ENCODE data around the gene RTP2. TPM values are rescaled to one million over a fixed set of nuclear protein-coding genes. Genes with fewer than 3 reads are reported as not detected.

Gene RTP2
- total RNA-seq, 1 donor from 2014 or later: not detected

GRCh38 chr3:187744169-187745151, 42.1 kb upstream of the RTP2 start:
- Histone ChIP-seq H3K4me3 (ENCODE audit: insufficient read depth, low read depth, low read length) (peak overlapping the region; percentile 92), H3K4me2 (ENCODE audit: low read length) (peak overlapping the region; percentile 95), H3K4me1 (ENCODE audit: insufficient read depth, low read length) (peaks cover 29% of the 10 kb centered on the region), H3K79me2 (ENCODE audit: insufficient read depth, low read length) (peaks cover 47% of the 10 kb centered on the region), H3K9ac (ENCODE audit: low read length) (peak overlapping the region; percentile 99), H3K9me3 (ENCODE audit: insufficient read depth, low read depth, low read length) (no peaks in the 10 kb centered on the region), H3K27me3 (ENCODE audit: insufficient read depth, low read length) (no peaks in the 10 kb centered on the region), H4K20me1 (ENCODE audit: insufficient read depth, low read length) (peaks cover 19% of the 10 kb centered on the region), H3K36me3 (ENCODE audit: insufficient read depth, low read length) (no peaks in the 10 kb centered on the region), H2AFZ (ENCODE audit: low read depth, low read length) (no peak overlapping the region), H3K27ac (ENCODE audit: low read depth, low read length) (peak overlapping the region; percentile 100)
- DNase-seq (ENCODE audit: low read depth) (peak; percentile 33), FAIRE-seq (no peak)
- Mint-ChIP-seq H3K4me3 (ENCODE audit: unreplicated experiment) (peak overlapping the region; percentile 94), H3K36me3 (ENCODE audit: low read depth, unreplicated experiment) (no peaks in the 10 kb centered on the region), H3K27me3 (ENCODE audit: low read depth, unreplicated experiment) (no peaks in the 10 kb centered on the region), H3K27ac (ENCODE audit: unreplicated experiment) (peak overlapping the region; percentile 100), H3K4me1 (ENCODE audit: low read depth, unreplicated experiment) (peaks cover 41% of the 10 kb centered on the region), H3K9me3 (ENCODE audit: unreplicated experiment) (no peaks in the 10 kb centered on the region)
- TF ChIP-seq EZH2 (IDR thresholded peaks at IDR 0.05; ENCODE audit: insufficient read depth, low read length) (no peak), CTCF (IDR thresholded peaks at IDR 0.05; ENCODE audit: insufficient read depth, low read depth, low read length) (no peak)

GRCh38 chr3:187743195-187744141, 41.1 kb upstream of the RTP2 start:
- no peaks in the 10 kb centered on the region for H3K9me3 ChIP-seq (ENCODE audit: insufficient read depth, low read depth, low read length)
- no peak overlapping the region for H2AFZ ChIP-seq (ENCODE audit: low read depth, low read length)
- no peaks in the 10 kb centered on the region for H3K27me3 ChIP-seq (ENCODE audit: insufficient read depth, low read length)
- peaks cover 19% of the 10 kb centered on the region for H4K20me1 ChIP-seq (ENCODE audit: insufficient read depth, low read length)
- Mint-ChIP-seq H3K36me3 (ENCODE audit: low read depth, unreplicated experiment) (no peaks in the 10 kb centered on the region), H3K9me3 (ENCODE audit: unreplicated experiment) (no peaks in the 10 kb centered on the region), H3K4me3 (ENCODE audit: unreplicated experiment) (peak overlapping the region; percentile 94), H3K27ac (ENCODE audit: unreplicated experiment) (peak overlapping the region; percentile 100), H3K27me3 (ENCODE audit: low read depth, unreplicated experiment) (no peaks in the 10 kb centered on the region), H3K4me1 (ENCODE audit: low read depth, unreplicated experiment) (peaks cover 43% of the 10 kb centered on the region)
- no peak for FAIRE-seq
- H3K4me2 ChIP-seq (ENCODE audit: low read length): peak overlapping the region; percentile 95
- no peaks in the 10 kb centered on the region for H3K36me3 ChIP-seq (ENCODE audit: insufficient read depth, low read length)
- DNase-seq (ENCODE audit: low read depth): peak; percentile 34
- H3K9ac ChIP-seq (ENCODE audit: low read length): peak overlapping the region; percentile 99
- H3K4me1 ChIP-seq (ENCODE audit: insufficient read depth, low read length): peaks cover 36% of the 10 kb centered on the region
- no peak for TF ChIP-seq EZH2 (IDR thresholded peaks at IDR 0.05; ENCODE audit: insufficient read depth, low read length)
- no peak for TF ChIP-seq CTCF (IDR thresholded peaks at IDR 0.05; ENCODE audit: insufficient read depth, low read depth, low read length)
- peaks cover 54% of the 10 kb centered on the region for H3K79me2 ChIP-seq (ENCODE audit: insufficient read depth, low read length)
- peak overlapping the region; percentile 92 for H3K4me3 ChIP-seq (ENCODE audit: insufficient read depth, low read depth, low read length)
- H3K27ac ChIP-seq (ENCODE audit: low read depth, low read length): peak overlapping the region; percentile 100
